Hepatic stellate cell (primary cell): ENCODE data around the gene CHPF.

ENCODE experiments used
- DNase-seq: peaks from one replicate; pipeline ENCODE4 v3.0.0; 2011; ENCODE audit warnings: low spot score

The CHPF gene, protein sequence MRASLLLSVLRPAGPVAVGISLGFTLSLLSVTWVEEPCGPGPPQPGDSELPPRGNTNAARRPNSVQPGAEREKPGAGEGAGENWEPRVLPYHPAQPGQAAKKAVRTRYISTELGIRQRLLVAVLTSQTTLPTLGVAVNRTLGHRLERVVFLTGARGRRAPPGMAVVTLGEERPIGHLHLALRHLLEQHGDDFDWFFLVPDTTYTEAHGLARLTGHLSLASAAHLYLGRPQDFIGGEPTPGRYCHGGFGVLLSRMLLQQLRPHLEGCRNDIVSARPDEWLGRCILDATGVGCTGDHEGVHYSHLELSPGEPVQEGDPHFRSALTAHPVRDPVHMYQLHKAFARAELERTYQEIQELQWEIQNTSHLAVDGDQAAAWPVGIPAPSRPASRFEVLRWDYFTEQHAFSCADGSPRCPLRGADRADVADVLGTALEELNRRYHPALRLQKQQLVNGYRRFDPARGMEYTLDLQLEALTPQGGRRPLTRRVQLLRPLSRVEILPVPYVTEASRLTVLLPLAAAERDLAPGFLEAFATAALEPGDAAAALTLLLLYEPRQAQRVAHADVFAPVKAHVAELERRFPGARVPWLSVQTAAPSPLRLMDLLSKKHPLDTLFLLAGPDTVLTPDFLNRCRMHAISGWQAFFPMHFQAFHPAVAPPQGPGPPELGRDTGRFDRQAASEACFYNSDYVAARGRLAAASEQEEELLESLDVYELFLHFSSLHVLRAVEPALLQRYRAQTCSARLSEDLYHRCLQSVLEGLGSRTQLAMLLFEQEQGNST

DNA sequence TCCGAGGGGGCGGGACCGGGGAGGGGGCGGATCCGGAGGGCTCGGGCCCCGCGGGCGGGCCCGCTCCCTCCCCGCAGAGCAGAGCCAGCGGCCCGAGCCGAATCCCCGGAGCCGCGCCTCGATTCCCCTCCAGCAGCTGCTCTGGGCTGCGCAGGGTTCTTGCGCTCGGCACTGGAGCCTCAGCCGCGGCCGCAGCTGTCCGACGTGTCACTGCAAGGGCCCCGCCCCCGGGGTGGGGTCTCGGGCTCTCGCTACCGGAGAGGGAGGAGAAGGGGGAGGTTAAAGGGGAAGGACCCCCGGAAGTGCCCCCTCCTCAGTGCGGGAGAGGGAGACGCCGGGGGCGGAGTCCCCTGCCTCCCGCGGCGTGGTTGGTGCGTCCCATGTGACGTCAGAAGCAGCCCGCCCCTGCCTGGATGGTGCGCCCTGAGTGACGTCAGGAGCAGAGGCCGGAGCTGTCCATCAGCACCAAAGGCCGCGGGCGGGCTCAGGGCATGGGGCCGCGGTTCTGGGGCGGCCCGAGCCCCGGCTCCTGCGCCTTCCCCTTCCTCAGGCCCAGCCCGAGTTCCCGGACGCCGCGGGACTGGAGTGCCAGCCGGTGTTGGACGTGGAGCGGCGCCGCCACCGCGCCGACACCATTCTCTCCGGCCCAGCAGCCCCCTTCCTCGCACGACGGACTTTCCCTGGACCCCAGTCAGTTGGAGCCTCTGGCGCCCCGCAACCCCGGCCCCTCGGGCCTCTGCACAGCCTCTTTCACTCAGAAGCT, at the start of gene CHPF, which contains the start of gene TMEM198:
TSS of gene CHPF (minus strand) at position 214 of the 763 bp plus-strand sequence. CDS start 271 bp downstream, outside the sequence.
TSS of gene TMEM198 (plus strand) at position 433 of the 763 bp plus-strand sequence. CDS start 700 bp downstream, outside the sequence.
- DNase-seq: peak; percentile 99

DNA sequence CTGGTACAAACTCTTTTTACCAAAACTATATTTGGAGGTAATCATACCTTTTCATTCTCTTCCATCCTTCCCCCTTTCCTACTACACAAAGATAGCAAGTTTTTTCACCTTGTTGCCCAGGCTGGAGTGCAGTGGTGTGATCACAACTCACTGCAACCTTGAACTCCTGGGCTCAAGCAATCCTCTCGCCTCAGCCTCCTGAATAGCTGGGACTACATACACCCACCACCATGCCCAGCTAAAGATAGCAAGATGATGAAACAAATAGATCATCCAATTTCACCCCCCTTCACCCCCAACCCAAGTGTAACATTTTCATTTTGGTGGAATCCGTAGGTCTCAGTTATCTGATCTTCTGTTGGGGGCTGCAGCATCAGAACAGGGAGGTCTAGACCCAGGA, 49.5 kb upstream of the CHPF start:
- DNase-seq: no peak

DNA sequence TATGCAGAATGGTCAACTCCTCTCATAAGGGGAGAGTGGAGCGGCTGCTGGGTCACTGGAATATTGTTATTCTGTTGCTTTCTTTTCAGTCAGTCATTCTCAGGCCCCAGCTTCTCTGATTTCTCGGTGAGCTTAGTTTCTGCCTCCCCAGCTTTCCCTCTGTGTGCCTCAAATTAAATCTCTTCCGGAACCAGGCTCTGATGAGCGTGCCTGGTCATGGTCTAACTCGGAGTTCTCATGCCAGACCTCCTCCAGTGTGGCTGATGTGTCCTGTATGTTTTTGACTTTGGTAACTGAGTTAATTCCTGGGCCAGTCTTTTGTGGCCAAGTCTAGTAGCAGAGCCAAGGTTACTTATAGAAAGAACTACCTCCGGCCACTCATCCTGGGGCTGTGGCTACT, 49.1 kb upstream of the CHPF start:
- DNase-seq: no peak

DNA sequence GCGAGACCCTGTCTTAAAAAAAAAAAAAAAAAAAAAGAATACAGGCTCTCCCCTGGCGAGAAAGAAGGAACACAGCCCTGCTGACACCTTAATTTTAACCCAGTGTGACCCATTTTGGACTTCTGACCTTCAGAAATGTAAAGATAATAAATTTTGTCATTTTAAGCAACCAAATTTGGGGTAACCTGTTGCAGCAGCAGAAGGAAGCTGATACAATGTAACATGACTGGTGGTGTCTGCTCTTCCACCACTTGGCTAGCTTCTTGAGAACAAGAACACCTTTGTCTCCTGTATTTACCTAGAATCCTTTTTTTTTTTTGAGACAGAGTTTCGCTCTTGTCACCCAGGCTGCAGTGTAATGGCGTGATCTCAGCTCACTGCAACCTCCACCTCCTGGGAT, 47.5 kb upstream of the CHPF start:
- no peak for DNase-seq

DNA sequence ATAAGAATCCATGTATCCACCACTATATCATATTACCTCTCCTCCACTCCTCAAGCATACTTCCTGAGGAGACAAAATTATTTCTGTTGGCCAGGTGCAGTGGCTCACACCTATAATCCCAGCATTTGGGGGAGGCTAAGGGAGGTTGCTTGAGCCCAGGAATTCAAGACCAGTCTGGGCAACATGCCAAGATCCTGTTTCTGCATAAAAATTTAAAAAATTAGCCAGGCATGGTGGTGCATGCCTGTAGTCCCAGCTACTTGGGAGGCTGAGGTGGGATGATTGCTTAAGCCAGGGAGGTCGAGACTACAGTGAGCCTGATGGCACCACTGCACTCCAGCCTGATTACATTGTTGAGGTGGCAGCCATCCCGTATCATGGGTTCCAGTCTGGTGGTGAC, 37.7 kb upstream of the CHPF start:
- no peak for DNase-seq

DNA sequence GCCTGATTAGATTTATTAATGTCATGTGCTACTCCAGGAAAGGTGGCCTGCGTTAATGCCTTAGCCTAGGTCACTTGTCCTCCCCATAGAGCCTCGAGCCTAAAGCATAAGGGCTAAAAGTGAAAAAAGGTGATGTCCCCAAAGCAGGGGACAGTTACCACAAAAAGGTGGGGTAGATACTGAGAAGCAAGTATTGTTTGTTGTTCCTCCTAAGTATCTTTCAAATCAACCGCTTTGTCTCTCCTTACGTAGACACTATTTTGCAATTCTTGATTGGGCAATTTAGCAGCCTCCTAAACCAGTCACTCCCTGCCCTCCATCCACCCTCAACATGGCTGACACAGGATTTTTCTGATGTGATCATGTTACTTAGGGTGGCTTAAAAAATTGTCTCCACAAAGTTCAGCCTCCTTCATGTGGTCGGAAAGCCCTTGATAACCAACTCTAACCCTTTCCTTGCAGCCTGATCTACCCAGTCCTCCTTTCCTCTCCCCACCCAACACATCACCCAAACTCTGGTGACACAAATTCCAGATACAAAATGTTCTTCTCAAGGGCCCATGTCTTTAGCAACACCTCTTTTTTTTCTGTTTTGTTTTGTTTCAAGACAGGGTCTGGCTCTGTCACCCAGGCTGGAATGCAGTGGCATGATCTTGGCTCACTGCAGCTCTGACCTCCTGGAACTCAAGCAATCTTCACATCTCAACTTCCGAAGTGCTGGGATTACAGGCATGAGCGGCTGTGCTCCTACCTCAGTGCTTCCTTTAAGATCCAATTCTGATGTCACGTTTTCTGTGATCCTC, 35.4 kb upstream of the CHPF start:
- DNase-seq: no peak

DNA sequence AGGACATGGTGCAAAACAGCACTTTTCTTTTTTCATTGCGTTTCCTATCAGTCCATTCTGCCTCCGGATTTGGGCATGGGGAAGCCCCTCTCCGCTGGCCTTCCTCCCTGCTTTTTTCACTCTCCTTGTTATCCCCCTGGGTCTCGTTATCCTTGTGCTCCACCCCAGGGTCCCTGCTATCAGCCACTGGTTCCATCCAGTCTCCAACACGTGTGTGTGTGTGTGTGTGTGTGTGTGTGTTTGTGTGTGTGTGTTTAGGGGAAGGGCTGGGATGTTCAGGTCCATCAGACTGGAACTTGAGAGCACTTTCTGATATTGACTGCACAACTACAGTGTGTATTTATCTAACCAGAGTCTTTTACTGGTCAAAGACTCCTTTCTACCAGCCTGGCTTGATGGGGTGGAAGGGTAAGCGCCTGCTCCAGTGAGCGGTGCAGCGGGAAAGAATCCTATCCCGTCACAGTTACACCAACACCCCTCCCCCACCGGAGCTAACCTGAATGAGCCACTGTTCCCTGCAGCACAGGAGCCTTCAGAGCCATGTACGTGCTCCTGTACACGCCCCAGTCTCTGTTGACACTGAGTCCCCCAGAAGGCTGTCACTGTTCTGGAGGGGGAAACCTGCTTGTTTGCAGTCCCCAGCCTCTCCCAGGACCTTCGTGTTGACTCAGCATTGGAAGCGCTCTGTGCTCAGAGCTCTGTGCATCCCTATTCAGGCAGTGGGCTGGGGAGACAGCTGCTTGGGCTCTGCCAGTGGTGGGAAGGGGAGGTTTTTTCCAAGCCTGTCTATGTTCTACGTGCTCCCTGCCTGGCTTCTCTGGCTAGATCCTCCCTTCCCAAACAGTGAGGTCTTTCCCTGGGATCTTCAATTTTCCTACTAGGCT, 33.1 kb upstream of the CHPF start:
- no peak for DNase-seq

DNA sequence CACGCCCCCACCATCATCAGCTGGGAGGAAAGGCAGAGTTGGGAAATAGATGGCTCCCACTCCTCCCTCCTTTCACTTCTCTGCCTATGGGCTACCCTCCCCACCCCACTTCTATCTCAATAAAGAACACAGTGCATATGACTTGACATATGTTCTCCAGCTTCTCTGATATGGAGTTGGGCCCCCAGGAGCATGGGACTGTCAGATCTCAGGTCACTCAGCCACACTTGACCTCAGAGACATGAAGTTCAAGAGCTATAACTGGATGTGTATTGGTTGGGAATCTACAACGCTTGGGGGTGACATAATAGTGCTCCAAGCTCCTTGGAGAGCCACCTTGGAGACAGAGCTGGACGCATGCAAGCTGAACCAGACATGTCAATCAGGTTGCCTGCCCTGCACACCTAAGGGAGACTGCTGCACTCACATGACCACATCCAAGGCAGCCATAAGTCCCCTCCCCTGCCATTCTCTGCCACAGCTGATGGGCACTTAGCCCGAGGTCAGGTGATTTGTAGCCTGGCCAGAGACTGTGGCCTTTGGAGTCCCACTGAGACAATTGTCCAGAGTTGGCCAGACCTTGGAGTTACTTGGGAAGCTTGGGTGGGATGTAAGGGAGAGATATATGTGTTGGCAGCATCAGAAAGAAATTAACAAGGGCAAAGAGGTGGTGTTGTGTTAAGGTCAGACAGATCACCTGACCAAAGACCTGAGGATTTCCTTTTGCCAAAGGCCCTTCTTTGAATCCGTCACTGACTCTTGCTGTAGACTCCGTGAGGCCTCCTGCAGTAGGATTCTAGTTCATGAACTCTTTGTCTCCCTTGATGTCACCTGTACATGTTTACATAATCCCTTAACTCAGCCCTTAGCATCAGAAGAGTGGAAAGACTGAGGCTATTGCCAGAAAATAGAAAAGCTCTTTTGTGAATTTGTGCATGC, 32.2 kb upstream of the CHPF start:
- no peak for DNase-seq

DNA sequence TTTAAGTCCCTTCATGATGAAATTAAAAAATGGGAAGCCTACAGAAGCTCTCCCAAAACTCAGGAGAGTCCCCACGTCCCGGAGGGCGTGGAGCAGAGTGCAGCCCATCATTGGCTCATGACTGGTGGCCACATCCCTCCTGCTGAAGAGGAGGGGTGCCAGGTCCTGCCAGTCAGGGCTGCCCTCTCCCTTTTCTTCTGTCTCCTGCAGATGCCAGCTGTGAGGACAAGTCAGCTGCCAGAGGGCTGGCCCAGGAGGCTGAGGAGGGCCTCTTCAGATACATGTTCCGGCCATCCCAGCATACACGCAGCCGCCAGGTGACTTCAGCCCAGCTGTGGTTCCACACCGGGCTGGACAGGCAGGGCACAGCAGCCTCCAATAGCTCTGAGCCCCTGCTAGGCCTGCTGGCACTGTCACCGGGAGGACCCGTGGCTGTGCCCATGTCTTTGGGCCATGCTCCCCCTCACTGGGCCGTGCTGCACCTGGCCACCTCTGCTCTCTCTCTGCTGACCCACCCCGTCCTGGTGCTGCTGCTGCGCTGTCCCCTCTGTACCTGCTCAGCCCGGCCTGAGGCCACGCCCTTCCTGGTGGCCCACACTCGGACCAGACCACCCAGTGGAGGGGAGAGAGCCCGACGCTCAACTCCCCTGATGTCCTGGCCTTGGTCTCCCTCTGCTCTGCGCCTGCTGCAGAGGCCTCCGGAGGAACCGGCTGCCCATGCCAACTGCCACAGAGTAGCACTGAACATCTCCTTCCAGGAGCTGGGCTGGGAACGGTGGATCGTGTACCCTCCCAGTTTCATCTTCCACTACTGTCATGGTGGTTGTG, 31.1 kb upstream of the CHPF start:
- DNase-seq: no peak

DNA sequence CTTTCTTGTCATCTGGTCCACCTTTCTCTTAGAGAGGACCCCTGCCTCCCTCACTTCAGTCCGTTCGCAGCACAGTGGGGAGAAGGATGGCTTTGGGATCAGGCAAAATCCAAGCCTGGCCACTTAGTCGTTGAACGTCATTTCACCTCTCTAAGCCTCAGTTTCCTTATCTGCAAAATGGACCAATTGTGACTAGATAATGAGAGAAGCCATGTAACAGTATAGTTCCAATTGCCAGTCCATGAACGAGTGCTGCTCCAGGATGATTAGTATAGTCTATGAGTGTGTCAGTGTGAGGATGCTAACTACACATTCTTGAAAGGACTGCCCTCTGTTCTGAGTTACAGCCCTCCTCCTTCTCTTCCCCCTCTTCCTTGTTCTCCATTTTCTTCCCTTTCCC, 29.6 kb upstream of the CHPF start:
- no peak for DNase-seq

DNA sequence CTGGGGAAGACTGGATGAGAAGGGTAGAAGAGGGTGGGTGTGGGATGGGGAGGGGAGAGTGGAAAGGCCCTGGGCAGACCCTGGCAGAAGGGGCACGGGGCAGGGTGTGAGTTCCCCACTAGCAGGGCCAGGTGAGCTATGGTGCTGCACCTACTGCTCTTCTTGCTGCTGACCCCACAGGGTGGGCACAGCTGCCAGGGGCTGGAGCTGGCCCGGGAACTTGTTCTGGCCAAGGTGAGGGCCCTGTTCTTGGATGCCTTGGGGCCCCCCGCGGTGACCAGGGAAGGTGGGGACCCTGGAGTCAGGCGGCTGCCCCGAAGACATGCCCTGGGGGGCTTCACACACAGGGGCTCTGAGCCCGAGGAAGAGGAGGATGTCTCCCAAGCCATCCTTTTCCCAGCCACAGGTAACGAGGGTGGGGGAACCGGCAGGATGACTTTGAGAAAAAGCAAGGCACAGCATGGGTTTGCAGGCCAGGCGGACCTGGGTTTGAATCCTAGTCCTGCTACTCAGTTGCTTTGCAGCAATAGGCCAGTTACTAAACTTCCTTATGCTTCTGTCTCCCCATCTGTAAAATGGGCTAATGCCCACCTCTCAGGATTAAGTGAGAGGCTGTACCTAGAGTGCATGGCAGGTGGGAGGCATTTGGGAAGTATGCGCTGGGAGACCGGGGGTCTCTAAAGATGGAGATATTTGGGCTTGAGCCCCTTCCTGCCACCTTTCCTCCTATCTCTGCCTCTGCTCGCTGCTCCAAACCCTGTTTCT, 28.8 kb upstream of the CHPF start, which contains the start of gene INHA:
TSS of gene INHA (plus strand) at position 74 of the 765 bp plus-strand sequence. CDS start at position 139, 65 bp downstream.
- DNase-seq: no peak

DNA sequence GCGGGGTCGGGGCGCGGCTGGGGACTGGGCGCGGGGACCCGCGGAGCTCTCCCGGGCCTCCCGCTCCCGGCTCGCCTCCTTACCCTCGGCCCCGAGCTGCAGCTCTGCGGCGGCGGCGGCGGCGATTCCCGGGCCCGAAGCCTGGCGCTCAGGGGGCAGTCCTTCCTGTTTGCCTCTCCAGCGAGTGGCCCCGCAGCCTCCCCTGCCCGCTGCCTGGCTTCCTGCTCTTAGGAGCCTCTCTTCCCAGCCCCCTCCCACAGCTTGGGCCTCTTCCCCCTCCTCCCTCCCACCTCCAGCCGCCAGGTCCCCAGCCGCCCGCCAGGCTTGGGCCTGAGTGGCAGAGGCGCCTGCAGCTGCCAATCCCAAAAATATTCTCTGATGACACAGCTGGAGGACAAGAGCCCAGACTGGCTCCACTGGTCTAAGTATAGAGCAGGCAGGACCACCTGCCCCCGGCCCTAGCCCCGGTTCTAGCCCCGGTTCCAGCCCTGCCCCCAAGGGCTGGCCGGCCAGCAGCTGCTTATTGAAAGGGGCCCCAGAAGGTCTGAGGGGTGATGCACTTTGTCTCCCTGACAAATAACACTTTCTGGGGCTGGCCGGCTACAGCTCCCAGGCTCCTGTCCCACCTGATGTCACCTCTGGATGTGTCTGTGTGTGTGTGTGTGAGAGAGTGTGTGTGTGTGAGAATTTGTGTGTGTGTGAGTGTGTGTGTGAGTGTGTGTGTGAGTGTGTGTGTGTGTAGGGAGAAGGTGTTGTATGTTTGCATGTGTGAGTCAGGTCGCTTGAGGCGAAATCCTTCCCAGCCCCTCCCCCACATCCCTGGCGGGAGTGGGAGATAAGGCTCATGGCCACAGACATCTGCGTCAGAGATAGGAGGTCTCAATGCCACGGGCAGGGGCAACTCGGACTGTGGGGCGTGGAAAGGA, 28.0 kb upstream of the CHPF start, which contains the start of gene OBSL1:
TSS of gene OBSL1 (minus strand) at position 229 of the 926 bp plus-strand sequence. CDS start 307 bp downstream, outside the sequence.
- DNase-seq: peak; percentile 81

DNA sequence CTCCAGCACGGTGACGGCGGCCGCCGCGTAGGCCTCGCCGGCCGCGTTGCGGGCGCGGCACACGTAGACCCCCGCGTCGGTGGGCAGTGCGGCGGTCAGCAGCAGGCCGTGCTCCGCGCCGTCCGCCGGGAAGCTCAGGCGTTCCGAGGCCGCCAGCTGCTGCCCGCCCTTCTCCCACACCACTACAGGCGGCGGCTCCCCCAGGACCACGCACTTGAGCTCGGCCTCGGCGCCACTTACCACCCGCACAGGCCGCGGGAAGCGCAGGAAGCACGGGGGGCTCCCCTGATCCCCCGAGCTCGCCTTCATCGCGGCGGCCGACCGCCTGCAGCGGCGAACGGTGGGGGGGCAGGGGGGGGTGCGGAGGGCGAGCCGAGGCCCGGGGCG, 27.3 kb upstream of the CHPF start:
- DNase-seq: peak; percentile 60

DNA sequence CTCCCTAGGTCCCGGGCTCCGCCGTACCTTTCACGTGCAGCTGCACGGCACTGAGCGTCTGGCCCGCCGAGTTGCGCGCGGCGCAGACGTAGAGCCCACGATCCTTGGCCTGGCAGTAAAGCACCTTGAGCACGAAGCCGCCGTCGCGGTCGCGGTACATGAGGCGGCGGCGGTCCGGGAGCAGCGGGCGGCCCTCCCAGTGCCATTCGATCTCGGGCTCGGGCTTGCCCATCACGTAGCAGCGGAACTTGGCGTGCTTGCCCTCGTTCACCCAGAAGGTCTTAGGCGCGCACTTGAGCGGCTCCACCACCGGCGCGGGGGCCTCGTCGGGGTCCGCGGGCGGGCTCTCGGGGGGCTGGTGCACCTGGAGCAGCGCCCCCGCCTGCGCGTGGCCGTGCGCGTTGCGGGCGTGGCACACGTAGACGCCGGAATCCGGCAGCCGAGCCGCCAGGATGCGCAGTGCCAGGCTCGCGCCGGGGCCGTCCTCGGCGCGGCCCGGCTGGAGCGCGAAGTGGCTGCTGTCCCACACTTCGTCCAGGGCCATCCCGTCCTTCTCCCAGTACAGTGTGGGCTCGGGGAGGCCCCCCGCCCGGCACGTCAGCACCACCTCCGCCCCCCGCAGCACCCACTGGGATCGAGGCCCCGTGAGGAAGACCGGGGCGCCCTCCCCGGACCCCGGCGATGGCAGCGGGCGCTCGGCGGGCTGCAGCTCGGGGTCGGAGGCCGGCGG, 26.8 kb upstream of the CHPF start:
- peak; percentile 72 for DNase-seq

DNA sequence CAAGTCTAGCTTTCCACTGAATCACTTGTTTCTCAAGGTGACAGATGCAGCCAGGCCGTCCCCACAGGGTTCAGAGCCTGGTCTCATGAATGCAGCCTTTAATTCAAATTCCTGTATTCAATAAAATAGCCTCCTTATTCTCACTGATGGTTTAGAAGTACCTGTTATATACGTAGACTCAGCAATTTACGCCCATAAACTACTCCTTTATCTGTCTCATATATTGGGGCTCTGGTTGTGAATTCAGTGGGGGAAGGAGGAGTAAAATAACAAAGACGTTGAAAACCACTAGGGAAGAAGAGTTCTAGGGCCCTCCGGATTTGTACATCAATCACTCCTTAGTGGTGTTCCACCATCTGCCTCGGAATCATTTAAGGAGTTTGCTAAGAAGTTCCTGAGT, 26.0 kb upstream of the CHPF start:
- no peak for DNase-seq

DNA sequence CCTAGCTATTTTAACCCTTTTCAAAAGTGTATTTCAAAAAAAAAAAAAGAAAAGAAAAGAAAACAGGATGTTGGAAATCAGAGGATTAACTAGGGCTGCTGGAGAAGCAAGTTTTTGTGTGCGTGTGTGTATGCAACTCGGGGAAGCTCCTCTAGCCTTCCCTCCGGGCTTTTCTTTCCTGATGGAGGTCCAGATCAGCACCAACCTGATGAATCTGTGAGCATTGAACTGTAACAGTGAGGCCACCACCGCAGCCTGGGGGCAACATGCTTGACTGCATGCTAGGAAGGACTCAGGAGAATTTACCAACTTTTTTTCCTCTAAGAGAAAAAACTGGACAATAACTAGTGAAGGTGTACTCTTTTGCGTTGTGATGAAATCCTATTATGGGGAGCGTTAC, 25.4 kb upstream of the CHPF start:
- DNase-seq: no peak
